Kidney tubule cell (primary cell): ENCODE data around the gene GSN.

Experiments
- DNase-seq: peaks from one replicate; pipeline ENCODE4 v3.0.0-alpha.2; 2018; ENCODE audit warnings: low spot score

GSN gene

DNA sequence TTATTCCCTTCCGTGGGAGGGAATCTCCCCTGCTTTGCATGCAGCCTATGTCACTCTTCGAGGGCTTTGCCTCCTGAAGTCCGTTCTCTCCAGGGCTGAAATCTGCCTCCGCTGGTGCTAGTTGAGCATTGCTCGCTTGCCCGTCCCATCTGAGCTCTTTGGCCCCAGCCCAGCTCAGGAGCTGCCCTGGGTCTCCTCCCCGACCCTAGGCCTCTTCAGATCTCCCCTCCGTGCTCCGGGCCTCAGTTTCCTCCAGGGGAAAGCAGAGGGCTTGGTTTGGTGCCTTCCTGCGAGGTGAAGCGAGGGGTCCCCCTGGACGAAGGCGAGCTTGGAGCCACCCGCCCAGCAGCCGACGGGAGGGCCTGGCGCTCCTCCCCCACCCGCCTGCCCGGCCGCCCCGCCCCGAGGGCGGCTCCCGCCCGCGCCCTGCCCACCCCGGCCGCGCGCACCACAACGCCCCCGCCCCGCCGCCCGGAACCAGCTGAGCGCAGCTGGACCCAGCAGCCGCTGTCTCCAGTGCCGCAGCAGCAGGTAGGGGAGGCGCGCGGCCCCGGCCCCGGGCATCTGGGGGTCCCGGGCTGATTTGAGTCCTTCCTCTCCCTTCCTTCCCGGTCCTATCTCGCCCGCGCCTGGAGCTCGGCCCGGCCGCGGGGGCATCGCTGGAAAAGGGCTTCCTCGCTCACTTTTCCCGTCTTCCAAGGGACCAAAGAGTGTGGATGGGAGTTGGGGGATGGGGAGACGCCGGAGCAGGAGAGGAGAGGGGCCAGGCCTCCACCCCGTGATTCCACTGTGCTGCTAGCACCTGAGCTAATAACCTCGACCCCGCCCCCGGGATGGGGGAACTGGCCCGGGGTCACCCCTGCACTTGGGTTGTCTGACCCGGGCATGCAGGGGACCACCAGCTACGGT is at the start of gene GSN:
Gene GSN, plus strand, starts transcription at position 474 of the 909 bp plus-strand sequence. CDS start 33,810 bp downstream, outside the sequence.
- DNase-seq: peak; percentile 75

GRCh38 chr9:121218357-121219027 is 49.5 kb upstream of the GSN start:
- no peak for DNase-seq

- DNase-seq: no peak
Measured at GRCh38 chr9:121219530-121219929, 48.4 kb upstream of the GSN start.

DNA sequence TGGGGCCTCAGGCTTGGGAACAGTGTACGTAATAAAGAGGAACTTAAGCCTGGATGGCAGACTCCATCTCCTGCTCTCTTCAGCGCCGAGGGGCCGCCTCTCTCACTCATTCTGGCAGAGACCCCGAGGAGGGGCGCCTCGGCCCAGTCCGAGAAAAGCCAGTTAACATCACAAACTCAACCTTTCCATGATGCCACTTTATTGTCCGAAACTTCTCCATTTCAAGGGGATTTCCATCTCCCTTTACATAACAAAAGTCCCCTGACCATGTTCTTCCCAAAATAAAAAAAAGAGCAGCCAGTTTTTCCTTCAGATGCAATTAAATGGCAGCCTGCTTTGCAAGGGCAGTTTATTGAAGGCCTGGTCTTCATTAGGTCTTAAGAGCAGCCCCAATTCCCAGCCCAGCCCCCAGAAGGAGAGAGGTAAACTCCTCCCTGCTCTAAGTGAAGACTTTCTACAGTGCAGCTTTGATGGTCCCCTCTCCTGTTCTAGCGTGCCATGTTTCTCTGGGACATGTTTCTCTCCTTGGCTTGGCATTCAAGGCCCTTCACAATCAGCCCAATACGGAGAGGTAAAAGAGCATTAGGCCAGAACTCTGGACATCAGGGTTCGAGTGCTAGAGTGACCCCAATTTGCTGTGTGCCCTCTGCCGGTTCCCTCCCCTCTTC is 46.8 kb upstream of the GSN start:
- DNase-seq: no peak

- no peak for DNase-seq
Measured at GRCh38 chr9:121221664-121222055, 46.3 kb upstream of the GSN start.

- DNase-seq: peak; percentile 40
Measured at GRCh38 chr9:121222524-121223171, 45.3 kb upstream of the GSN start.

DNA sequence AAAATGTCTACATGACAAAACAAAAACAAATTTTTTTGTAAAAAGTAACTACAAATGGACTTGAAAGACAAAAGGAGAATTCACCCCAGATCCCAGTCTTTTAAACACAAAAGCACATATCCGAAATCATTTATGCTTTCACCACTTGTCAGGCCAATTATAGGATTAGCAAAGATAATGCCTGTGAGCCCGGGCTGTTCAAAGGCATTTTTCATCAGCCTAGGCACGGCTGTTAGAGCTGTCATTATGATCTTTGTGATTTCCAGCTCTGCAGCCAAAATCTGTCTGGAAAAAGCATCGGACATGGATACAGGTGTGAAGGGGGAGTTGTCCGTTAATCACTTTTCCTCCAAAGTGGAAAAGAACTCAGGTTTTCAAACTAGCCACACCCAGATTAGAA is 42.7 kb upstream of the GSN start:
- no peak for DNase-seq

DNA sequence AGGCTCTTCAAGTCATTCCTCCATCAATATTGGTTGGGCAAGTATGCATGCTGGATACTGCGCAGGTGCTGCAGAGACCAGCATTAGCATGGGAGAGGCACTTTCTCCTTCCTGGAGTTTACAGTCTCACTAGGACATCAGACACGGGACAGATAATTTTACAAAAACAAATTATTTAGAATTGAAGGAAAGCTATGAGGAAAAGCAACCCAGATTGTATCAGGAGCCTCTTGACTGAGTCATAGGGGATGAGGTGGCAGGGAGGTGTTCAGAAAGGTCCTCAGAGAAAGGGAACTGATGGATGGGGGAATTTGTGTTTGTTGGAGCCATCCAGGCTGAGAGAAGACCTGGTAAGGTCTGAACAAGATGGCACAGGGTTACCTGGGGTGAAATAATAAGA is 41.8 kb upstream of the GSN start:
- peak; percentile 46 for DNase-seq

DNA sequence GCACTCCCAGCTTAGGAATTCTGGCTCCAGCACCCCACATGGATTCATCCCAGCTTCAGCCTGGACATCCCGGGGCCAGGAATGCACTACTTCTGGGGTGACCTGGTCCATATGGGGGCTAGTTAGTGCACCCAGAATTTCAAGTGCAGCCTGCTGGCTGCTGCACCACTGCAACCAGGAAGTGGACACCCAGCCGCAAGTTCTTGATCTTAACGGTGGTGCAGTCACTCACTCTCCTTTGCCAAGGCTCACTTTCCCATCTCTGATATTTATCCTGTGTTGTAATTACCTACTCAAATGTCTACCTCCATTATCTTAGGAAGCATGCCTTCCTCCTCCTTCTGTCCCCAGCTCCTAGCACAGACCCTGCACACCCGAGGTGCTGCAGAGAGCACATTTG is 40.1 kb upstream of the GSN start:
- DNase-seq: no peak

DNA sequence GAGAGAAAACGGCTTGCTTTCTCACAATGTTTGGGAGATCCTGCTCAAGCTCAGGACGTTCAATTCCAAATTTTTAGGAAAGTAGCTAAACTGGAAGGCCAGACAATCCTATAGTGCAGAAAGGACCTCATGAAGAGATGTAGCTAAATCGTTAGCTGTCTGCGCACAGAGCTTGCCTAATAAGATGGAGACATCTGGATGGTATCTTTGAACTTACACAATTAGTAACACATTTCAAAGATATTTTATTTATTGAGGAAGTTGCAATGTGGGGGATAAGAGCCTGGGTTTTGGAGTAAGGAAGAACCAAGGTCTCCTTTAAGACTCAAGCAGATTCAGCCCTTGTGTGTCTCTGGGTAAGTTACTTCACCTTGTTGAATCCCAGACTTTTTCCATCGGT is 37.7 kb upstream of the GSN start:
- no peak for DNase-seq

DNA sequence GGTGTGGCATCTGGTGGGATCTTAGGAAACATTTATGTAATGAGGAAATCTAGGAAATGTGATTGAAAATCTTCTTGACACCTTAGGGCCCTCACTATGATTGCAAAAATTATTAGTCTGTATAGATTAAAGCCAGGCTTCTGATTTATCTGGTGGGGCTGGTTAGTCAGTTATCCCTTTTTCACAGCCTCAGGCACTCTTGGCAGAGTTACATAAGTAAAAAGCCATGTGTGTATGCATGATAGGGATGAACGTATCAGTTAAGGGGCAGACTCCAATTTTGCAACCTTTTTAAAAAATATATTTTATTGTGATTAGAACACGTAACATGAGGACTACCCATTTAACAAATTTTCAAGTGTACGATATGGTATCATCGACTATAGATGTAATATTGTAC is 35.7 kb upstream of the GSN start:
- no peak for DNase-seq

GRCh38 chr9:121233906-121234831 is 33.8 kb upstream of the GSN start:
- no peak for DNase-seq

DNA sequence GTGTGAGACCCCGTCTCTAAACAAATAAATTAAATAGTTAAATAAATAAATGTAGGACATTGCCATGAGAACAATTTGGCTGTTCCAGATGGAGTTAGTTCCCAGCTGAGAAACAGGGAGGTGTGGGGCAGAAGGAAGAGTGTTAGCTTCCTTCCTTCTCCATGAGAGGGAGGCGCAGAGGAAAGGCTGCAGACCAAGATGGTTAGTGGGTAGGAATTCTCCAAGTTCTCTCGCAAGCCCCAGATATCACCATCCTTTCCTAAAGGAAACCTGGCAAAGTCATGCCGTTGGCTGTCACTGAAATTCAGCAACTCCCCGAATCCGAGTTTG is 33.2 kb upstream of the GSN start:
- DNase-seq: no peak

- DNase-seq: no peak
Measured at GRCh38 chr9:121235512-121235911, 32.5 kb upstream of the GSN start.

- no peak for DNase-seq
Measured at GRCh38 chr9:121237916-121238315, 30.0 kb upstream of the GSN start.

- no peak for DNase-seq
Measured at GRCh38 chr9:121239071-121239470, 28.9 kb upstream of the GSN start.

DNA sequence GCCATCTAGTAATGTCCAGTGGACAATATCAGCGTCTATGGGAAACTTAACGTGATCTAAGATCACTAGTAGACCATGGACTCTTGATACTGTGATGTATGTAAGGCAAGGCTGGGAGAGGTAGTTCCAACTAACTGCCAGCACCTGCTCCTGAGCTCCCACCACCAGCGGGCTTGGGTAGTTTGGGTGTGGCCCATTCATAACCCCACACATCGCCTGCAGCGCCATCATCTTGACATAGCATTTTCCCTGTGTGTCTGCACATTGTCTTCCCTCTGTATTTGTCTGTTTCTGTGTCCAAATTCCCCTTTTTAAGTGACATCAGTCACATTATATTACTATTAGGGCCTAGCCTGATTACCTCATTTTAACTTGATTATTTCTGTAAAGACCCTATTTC is 28.1 kb upstream of the GSN start:
- no peak for DNase-seq

- DNase-seq: no peak
Measured at GRCh38 chr9:121240472-121241135, 27.4 kb upstream of the GSN start.

DNA sequence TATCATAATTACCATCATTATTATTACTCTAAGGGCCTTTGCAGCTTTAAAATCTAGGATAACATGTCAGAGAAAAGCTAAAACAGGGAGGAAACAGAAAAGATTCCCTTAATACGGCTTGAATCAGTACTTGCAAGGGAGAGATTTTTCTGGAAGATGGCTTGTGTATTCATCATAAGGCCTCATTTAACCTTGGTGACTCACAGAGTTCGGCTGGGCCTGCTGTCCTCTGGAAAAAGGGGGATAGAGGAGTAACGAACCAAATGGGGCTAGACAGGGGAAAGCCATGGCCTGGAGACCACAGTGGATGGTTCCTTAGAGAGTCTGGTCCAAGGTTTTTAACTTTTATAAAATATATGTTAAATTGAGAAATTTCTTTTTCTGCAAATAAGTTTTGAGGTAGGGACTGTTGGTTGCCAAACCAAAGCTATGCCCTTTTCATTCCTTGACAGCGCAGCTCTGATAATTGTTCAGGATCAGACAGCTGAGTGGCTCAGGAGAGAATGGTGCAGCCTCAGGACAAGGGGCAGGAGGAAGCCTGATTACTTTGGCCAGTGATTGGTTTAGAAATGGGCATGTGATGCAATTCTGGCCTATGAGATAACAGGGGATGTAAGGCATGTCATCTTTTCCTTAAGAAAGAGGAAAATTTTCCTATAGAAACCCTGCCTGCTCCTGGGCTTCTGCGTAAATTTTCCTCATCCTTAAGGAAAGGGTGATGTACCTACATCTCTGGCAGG is 25.6 kb upstream of the GSN start:
- DNase-seq: no peak

DNA sequence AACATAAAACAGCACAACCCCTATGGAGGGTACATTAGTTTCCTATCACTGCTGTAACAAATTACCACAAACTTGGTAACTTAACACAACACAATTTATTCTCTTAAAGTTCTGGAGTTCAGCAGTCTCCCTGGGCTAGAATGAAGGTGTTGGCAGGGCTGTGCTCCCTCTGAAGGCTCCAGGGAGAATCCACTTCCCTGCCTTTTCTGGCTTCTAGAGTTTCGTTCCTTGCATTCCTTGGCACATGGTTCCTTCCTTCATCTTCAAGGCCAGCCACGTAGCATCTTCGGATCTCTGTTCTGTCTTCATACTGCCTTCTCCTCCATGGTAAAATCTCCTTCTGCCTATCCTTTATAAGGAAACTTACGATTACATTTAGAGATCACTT is 25.0 kb upstream of the GSN start:
- no peak for DNase-seq
